Suprapubic skin (tissue), 4 donors: ENCODE results near the gene NUP107.

Experiments used
- CTCF ChIP-seq, 2 donors: fragments of 200-600 bp in 1 of 2; fragments of 450-650 bp in 1 of 2; sonication (generic) in 1 of 2; IDR thresholded peaks; one replicate each; pipeline ENCODE4 v1.5.1; 2016 to 2019; ENCODE audit warnings: antibody characterized with exemption in 2 of 2, mild to moderate bottlenecking in 1 of 2, moderate library complexity in 1 of 2
- EP300 ChIP-seq: sonication (generic); formaldehyde crosslinking; IDR thresholded peaks from one replicate; pipeline ENCODE4 v1.6.1; 2017; ENCODE audit warnings: antibody characterized with exemption
- POLR2AphosphoS5 ChIP-seq, 3 donors: sonication (generic); formaldehyde crosslinking; IDR thresholded peaks; one replicate each; pipeline ENCODE4 v1.6.1; 2017; ENCODE audit warnings: antibody characterized with exemption in 3 of 3

- TF ChIP-seq CTCF (IDR thresholded peaks at IDR 0.05), result no peak
- TF ChIP-seq POLR2AphosphoS5 (IDR thresholded peaks at IDR 0.05), result no peak
- no peak for TF ChIP-seq EP300
Measured at GRCh38 chr12:68789144-68789878, 102.5 kb downstream of the NUP107 start.
